HL-60 (cell line): Measurements from ENCODE around the gene SZRD1.

Experiments used
- CTCF ChIP-seq: IDR thresholded peaks from one replicate; pipeline ENCODE4 v1.5.1; 2011; ENCODE audit warnings: low read length, control low read depth, inconsistent platforms; ENCODE audit not compliant: insufficient read depth
- POLR2AphosphoS5 ChIP-seq: IDR thresholded peaks from 2 replicates; pipeline ENCODE4 v1.6.1; 2012; ENCODE audit warnings: low read depth
- SPI1 ChIP-seq: IDR thresholded peaks from 2 replicates; pipeline ENCODE4 v1.6.1; 2012; ENCODE audit warnings: low read depth, mild to moderate bottlenecking, borderline replicate concordance
- TF ChIP-seq, protein P1 (sequence below): IDR thresholded peaks from 2 replicates; pipeline ENCODE4 v1.6.1; 2012; ENCODE audit warnings: low read depth; ENCODE audit not compliant: insufficient replicate concordance

DNA sequence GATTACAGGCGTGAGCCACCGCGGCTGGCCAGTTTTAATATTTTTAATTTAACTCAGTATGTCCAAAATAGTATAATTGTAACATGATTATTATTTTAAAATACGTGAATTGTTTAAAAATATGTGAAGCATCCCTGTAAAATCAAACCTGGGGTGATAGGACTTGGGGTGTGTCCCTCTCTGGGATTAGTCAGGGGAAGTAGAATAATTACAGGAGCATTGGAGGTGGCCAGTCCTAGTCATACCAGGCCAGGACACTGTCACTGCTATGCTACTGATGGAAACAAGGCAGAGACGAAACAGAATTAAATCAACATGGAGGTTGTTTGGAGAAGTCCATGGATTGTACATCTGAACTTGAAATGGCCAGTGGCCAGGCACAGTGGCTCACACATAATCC is 16.8 kb downstream of the SZRD1 start:
- TF ChIP-seq, protein P1, sequence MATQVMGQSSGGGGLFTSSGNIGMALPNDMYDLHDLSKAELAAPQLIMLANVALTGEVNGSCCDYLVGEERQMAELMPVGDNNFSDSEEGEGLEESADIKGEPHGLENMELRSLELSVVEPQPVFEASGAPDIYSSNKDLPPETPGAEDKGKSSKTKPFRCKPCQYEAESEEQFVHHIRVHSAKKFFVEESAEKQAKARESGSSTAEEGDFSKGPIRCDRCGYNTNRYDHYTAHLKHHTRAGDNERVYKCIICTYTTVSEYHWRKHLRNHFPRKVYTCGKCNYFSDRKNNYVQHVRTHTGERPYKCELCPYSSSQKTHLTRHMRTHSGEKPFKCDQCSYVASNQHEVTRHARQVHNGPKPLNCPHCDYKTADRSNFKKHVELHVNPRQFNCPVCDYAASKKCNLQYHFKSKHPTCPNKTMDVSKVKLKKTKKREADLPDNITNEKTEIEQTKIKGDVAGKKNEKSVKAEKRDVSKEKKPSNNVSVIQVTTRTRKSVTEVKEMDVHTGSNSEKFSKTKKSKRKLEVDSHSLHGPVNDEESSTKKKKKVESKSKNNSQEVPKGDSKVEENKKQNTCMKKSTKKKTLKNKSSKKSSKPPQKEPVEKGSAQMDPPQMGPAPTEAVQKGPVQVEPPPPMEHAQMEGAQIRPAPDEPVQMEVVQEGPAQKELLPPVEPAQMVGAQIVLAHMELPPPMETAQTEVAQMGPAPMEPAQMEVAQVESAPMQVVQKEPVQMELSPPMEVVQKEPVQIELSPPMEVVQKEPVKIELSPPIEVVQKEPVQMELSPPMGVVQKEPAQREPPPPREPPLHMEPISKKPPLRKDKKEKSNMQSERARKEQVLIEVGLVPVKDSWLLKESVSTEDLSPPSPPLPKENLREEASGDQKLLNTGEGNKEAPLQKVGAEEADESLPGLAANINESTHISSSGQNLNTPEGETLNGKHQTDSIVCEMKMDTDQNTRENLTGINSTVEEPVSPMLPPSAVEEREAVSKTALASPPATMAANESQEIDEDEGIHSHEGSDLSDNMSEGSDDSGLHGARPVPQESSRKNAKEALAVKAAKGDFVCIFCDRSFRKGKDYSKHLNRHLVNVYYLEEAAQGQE, result no peak
- TF ChIP-seq CTCF, result no peak
- TF ChIP-seq POLR2AphosphoS5, result no peak
- no peak for TF ChIP-seq SPI1
